GM18507 (cell line): Measurements from ENCODE around the gene GTSE1.
A peak's percentile ranks its signal among the peaks of the same experiment; 100 is the strongest.
"Not testable (repeated sequence)": the region's sequence is repeated elsewhere in the genome, so short reads cannot be mapped to it uniquely, and the experiment has no call there.

Experiments used
- DNase-seq: peaks from one replicate; pipeline ENCODE4 v3.0.0; 2011; ENCODE audit warnings: low read depth; ENCODE audit not compliant: insufficient read length; ENCODE audit errors: extremely low spot score
- FAIRE-seq: peaks from 2 replicates; lab custom pipeline; 2011; peaks lifted over from hg19 to GRCh38; lab: Jason Lieb, UNC

The GTSE1 gene

GRCh38 chr22:46290843-46291785, 5.6 kb upstream of the GTSE1 start:
- FAIRE-seq (no peak), DNase-seq (no peak)

- DNase-seq (no peak), FAIRE-seq (no peak)
Measured at GRCh38 chr22:46292173-46292572, 4.5 kb upstream of the GTSE1 start.

- no peak for FAIRE-seq
- DNase-seq, result no peak
Measured at GRCh38 chr22:46292732-46293131, 3.9 kb upstream of the GTSE1 start.

- no peak for DNase-seq
Measured at GRCh38 chr22:46293577-46294260, 3.0 kb upstream of the GTSE1 start.

GRCh38 chr22:46294784-46295183, 1.9 kb upstream of the GTSE1 start:
- FAIRE-seq (no peak), DNase-seq (no peak)

More at GRCh38 chr22:46293577-46294260, 3.0 kb upstream of the GTSE1 start:
- FAIRE-seq, result no peak

GRCh38 chr22:46295277-46295971, 1.2 kb upstream of the GTSE1 start:
- FAIRE-seq, result no peak
- no peak for DNase-seq

GRCh38 chr22:46297151-46297812, 612 bp downstream of the GTSE1 start:
- no peak for DNase-seq
- peak; percentile 12 for FAIRE-seq

GRCh38 chr22:46299101-46299500, 2.4 kb downstream of the GTSE1 start:
- FAIRE-seq (no peak), DNase-seq (no peak)

- no peak for DNase-seq
- FAIRE-seq, result no peak
Measured at GRCh38 chr22:46300491-46300890, 3.8 kb downstream of the GTSE1 start.

- FAIRE-seq, result no peak
- no peak for DNase-seq
Measured at GRCh38 chr22:46303347-46303965, 6.8 kb downstream of the GTSE1 start.

- DNase-seq (no peak), FAIRE-seq (no peak)
Measured at GRCh38 chr22:46308283-46308988, 11.8 kb downstream of the GTSE1 start.

GRCh38 chr22:46309526-46310085, 12.9 kb downstream of the GTSE1 start:
- DNase-seq (no peak), FAIRE-seq (no peak)

- FAIRE-seq (no peak), DNase-seq (no peak)
Measured at GRCh38 chr22:46312056-46312455, 15.4 kb downstream of the GTSE1 start.

GRCh38 chr22:46312848-46313247, 16.2 kb downstream of the GTSE1 start:
- DNase-seq, result not testable (repeated sequence)

GRCh38 chr22:46315976-46316375, 19.3 kb downstream of the GTSE1 start:
- FAIRE-seq (no peak), DNase-seq (no peak)

More at GRCh38 chr22:46312848-46313247, 16.2 kb downstream of the GTSE1 start:
- not testable (repeated sequence) for FAIRE-seq

- DNase-seq (no peak), FAIRE-seq (no peak)
Measured at GRCh38 chr22:46317646-46318045, 21.0 kb downstream of the GTSE1 start.

- no peak for DNase-seq
- no peak for FAIRE-seq
Measured at GRCh38 chr22:46318576-46318975, 21.9 kb downstream of the GTSE1 start.

GRCh38 chr22:46319319-46319718, 22.6 kb downstream of the GTSE1 start:
- no peak for FAIRE-seq

More at GRCh38 chr22:46319319-46319718, 22.6 kb downstream of the GTSE1 start:
- DNase-seq, result no peak
